T-helper 2 cell treated with Interferon-gamma antibody and Interleukin-4, amounts not matched to agents 100 ng/mL and 5 ng/mL, for 36 hours (primary cell): ENCODE data around the gene HHAT. TPM values are rescaled to one million over a fixed set of nuclear protein-coding genes. Genes with fewer than 3 reads are reported as not detected.
"Not testable (repeated sequence)": the region's sequence is repeated elsewhere in the genome, so short reads cannot be mapped to it uniquely, and the experiment has no call there.

Experiments used
- intact Hi-C: fragments of 100-400 bp; cut with micrococcal nuclease; formaldehyde crosslinking; loops from one replicate; pipeline ENCODE4 v1.15.1; 2023
- total RNA-seq: library from RNA; stranded (reverse); gene quantifications from 2 replicates; pipeline ENCODE4 v1.2.3, GENCODE V29; 2022

The HHAT gene
- total RNA-seq, 1 donor from 2014 or later, result 0.73 TPM

DNA sequence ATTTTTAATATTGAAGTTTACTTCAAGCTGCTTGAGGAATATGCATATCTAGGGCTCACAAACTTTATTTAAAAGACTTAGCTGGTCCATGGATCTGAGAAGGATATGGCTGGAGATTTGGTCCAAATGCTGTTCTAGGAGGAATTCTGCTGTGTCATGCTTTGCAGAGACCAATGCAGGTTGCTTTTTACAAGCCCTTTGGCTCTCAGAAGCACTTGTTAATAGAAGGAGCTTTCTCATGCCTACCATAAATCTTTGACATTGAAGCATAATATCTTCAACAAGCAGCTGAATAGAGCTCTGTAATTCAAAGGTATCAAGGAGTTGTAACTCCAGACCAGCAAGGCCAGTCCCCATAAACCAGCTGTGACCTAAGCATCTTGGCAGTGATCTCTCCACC is 299.1 kb downstream of the HHAT start:
- intact Hi-C loops, result no loop called here

GRCh38 chr1:210629276-210629675 is 300.6 kb downstream of the HHAT start:
- intact Hi-C loops, result no loop called here

GRCh38 chr1:210631399-210631798 is 302.7 kb downstream of the HHAT start:
- intact Hi-C loops, result no loop called here

DNA sequence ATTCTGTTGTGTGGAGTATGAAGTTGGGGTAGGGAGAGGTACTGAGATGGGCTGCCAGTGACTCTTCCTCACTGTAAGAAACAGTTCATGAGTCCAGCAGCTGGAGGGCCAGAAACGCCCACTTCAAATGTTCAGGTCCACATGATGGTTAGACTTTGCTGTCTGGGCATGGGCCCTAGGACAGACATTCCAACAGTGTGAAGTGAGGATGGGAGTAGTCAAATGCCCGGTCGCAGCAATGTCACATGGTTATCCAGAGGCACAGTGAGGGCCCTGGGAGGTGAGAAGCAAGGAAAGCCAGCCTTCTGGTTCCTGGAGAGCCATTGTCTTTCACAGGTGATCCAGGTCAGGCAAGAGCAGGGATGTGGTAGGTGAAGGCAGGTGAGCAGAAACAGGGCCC is 304.4 kb downstream of the HHAT start:
- intact Hi-C loops, result no loop called here

DNA sequence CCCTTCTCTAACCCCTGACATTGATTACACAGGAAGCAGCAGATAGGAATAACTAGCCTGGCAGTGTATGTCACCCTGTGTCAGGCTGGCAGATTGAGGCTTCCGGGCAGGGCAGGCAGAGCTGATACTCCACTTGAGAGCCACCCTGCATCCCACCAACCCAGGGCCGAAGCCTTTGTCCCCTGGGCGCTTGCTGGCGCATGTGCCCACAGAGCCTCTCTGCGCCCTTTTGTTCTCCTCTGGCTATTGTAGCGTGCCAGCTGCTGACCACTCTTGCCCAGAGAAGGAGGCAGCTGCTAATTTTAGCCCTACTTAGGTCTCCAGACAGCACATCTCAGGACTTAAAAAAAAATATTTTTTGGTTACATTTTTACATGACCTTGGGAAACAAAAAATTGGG is 304.9 kb downstream of the HHAT start:
- intact Hi-C loops, result no loop called here

- intact Hi-C loops, result no loop called here
Observed at GRCh38 chr1:210635108-210635507, 306.4 kb downstream of the HHAT start.

DNA sequence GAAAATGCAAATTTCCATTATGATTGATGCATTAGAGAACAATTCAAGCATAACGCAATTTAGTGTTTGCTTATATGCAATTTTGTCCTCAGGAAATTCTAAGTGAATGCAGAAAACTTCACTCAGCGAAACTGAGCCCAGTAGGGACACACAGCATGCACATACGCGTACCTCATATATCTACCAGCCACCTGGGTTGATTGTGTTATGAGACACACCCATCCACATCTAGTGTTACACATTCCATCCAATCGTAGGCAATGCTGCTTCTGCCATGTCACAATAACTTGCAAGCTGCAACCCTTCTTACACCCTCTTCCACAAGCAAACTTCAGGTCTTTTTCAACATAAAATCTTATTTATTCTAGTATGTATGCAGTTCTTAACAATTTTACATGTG is 312.9 kb downstream of the HHAT start:
- intact Hi-C loops, result no loop called here

GRCh38 chr1:210645582-210646257 is 317.0 kb downstream of the HHAT start:
- intact Hi-C loops, result no loop called here

GRCh38 chr1:210646258-210646616 is 317.5 kb downstream of the HHAT start:
- intact Hi-C loops, result no loop called here

- intact Hi-C loops, result no loop called here
Observed at GRCh38 chr1:210647406-210648333, 319.0 kb downstream of the HHAT start.

DNA sequence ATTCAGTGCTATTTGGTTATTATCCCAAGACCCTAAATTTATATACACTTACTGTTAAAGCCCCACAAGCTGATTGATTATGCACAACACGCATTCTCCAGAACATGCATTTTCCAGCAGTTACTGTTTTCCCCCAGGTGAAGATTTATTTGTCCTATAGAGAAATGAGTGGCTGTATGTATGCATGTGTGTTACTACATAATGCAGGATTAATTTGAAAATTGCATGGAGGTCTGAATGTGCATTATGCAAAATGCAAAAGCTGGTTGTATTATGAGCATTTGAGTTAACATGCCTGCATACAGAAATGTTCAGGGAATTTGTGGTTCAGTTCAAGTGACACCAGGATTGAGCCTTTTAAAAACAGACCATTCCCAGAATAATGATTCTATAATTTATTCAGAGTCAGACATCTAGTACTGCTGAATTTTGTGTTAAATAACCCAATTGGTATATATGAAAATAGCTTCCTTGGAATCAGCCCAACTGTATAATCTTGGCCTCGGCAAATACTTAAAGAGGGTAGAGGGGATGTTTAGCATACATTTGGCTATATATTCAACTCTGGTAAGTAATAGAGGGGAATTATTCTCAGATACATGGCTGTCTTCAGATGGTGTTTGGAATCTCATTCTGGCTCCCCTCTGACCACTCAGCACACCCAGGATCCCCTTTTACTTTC is 320.0 kb downstream of the HHAT start:
- intact Hi-C loops, result no loop called here

DNA sequence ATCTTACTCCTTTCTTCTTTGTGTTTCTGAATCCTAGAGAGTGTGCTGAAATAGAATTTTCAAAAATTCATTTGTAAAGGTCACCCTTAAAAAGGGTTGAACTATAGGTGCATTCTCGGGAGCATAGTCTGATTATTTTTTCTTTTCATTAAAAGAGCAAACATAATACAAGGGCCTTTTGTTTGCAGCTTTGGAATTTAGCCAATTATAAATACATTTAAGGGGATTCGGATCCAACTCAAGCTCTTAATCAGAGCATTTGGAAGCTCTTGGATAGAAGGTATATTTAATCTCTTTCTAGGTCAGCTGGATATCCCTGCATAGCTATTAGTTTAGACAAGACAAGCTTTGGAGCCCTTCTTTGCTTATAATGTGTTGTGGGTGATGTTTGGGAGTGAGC is 321.7 kb downstream of the HHAT start:
- intact Hi-C loops, result no loop called here

GRCh38 chr1:210652329-210652954 is 323.7 kb downstream of the HHAT start:
- intact Hi-C loops, result no loop called here

GRCh38 chr1:210653771-210654170 is 325.1 kb downstream of the HHAT start:
- intact Hi-C loops, result no loop called here

DNA sequence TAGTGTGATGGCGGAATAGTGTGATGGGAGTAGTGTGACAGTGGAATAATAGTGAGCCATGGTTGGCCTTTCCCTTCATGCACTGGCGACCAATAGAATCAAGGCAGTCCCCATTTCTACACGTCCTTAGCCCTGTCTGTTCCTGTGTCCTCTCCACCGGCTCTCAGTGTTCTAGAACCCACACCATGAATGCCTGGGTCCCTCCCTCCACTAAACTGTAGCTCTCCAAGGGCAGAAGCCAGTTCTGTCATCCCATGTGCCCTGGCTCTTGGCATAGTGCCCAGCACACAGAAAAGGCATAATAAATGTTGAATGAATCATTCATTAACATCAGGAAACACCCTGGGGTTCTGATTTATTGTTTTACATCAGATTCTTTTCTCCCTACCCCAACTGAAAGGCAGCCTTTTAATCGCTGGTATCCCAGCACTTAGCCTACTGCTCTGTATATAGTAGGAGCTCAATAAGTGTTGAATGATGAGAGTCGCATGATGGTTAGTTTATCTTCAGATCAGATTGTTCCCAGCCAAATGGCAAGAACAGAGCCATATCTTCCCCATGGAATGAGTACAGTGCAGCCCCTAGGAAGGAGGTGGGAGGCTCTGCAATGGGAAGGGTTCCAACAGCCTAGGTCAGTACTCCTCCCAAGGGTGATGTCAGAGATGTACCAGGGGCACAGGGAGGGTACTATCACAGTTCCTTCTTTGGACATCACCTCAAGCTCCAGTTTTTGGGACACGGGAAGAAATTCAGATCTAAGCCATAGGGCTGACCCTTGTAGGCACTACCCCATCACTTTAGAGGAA is 325.7 kb downstream of the HHAT start:
- intact Hi-C loops, result no loop called here

DNA sequence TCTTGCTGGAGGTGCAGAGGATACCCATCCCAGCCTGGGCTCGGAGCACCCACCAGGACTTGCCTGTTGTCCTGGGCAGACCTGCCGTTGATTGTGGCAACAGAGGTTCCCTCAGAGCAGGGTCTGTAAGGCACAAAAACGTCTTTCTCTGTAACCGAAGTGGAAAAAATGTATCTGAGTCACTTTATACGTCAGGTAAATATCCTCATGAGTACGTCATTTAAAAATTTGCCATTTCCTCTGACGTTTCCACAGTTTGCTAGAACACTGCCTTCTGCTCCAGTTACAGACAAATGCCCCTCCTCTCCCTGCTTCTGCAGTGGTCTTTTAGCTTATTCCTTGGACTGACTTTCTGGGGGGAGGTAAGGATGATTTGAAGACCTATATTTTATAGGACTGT is 326.8 kb downstream of the HHAT start:
- intact Hi-C loops, result no loop called here

GRCh38 chr1:210657806-210658205 is 329.1 kb downstream of the HHAT start:
- intact Hi-C loops, result no loop called here

- intact Hi-C loops, result not testable (repeated sequence)
Observed at GRCh38 chr1:210661520-210661919, 332.8 kb downstream of the HHAT start.

- intact Hi-C loops, result no loop called here
Observed at GRCh38 chr1:210662291-210663050, 333.8 kb downstream of the HHAT start.
